AG09309 (cell line): ENCODE data around the gene DGCR2.

Experiments
- DNase-seq: peaks from one replicate; pipeline ENCODE4 v3.0.0-alpha.2; 2010; ENCODE audit warnings: low read depth
- H3K4me3 ChIP-seq: 2 replicates; pipeline ENCODE4 v1.5.1; 2011; ENCODE audit warnings: mild to moderate bottlenecking, low read depth, low read length, moderate library complexity; ENCODE audit not compliant: control insufficient read depth
- CTCF ChIP-seq: IDR thresholded peaks from 2 replicates; pipeline ENCODE4 v1.5.1; 2011; ENCODE audit warnings: mild to moderate bottlenecking, low read depth, low read length, inconsistent platforms; ENCODE audit not compliant: insufficient read depth, control insufficient read depth; ENCODE audit errors: missing control alignments

DGCR2 gene

GRCh38 chr22:19114984-19115552, 7.1 kb downstream of the DGCR2 start:
- no peak overlapping the region for H3K4me3 ChIP-seq
- no peak for DNase-seq
- no peak for TF ChIP-seq CTCF

- TF ChIP-seq CTCF: no peak
- no peak overlapping the region for H3K4me3 ChIP-seq
- DNase-seq: no peak
Measured at GRCh38 chr22:19113429-19113828, 8.8 kb downstream of the DGCR2 start.

- DNase-seq: no peak
- TF ChIP-seq CTCF: no peak
- no peak overlapping the region for H3K4me3 ChIP-seq
Measured at GRCh38 chr22:19111584-19111983, 10.6 kb downstream of the DGCR2 start.

GRCh38 chr22:19111140-19111539, 11.1 kb downstream of the DGCR2 start:
- no peak for DNase-seq

GRCh38 chr22:19110646-19111045, 11.6 kb downstream of the DGCR2 start:
- no peak for DNase-seq
- no peak for TF ChIP-seq CTCF
- no peak overlapping the region for H3K4me3 ChIP-seq

More at GRCh38 chr22:19111140-19111539, 11.1 kb downstream of the DGCR2 start:
- TF ChIP-seq CTCF: no peak
- no peak overlapping the region for H3K4me3 ChIP-seq

GRCh38 chr22:19110064-19110458, 12.2 kb downstream of the DGCR2 start:
- no peak for TF ChIP-seq CTCF
- H3K4me3 ChIP-seq: no peak overlapping the region
- DNase-seq: no peak
